ENCODE results near the gene ACER2. TPM values are rescaled to one million over a fixed set of nuclear protein-coding genes. Genes with fewer than 3 reads are reported as not detected.
A peak's percentile ranks its signal among the peaks of the same experiment; 100 is the strongest.

ACER2 gene
- 1 to 10 TPM; 1.7 to 4.8 (median 2.4) TPM for total RNA-seq

- TF ChIP-seq POLR2A (IDR thresholded peaks at IDR 0.05): peak; percentile 67 to 93
- TF ChIP-seq CTCF (IDR thresholded peaks at IDR 0.05 in 4 of 5, conservative IDR thresholded peaks at IDR 0.05 in 1 of 5): peak in 1 of 5 experiments; percentile 10
- peak; percentile 86 to 87 for ATAC-seq
- peak within 1 kb of the TSS; percentile 84 to 97 (median 93) for H3K4me3 ChIP-seq
- DNase-seq: peak; percentile 87 to 89
- H3K36me3 ChIP-seq: no peaks in the 10 kb centered on the region
- intact Hi-C loops (cut with DNase I; ENCODE audit: low total_unique reads) (loop anchor here (2.0 kb wide), 1 partner anchor 28 kb away; the partner anchor contains the start of gene RPS6), in situ Hi-C loops (cut with MboI; ENCODE audit: low sequenced_read_pairs in 4 of 4) (loop anchor here in 1 of 4 donors (25.0 kb wide), 1 partner anchor 97 kb away; no protein-coding TSS in a partner anchor)
- H3K9me3 ChIP-seq: no peaks in the 10 kb centered on the region
- H3K27ac ChIP-seq: peak within 1 kb of the TSS; percentile 82 to 89 (median 88)
- H3K4me1 ChIP-seq: peaks cover 13 to 16% of the 10 kb centered on the region in 2 donors
- H3K27me3 ChIP-seq: no peaks in the 10 kb centered on the region
These were observed at the start of gene ACER2 for GRCh38 chr9:19408693-19409400. ACER2 (plus strand) TSS chr9:19409009; CDS start chr9:19409085, 76 bp downstream.

- no peak overlapping the region for H3K4me3 ChIP-seq
- H3K27me3 ChIP-seq: no peaks in the 10 kb centered on the region
- H3K4me1 ChIP-seq: no peaks in the 10 kb centered on the region
- ATAC-seq: no peak
- in situ Hi-C loops (cut with MboI; ENCODE audit: low sequenced_read_pairs in 4 of 4) (loop anchor here in 2 of 4 donors (25.0 kb wide), 1 partner anchor 307 kb away; no protein-coding TSS in a partner anchor), intact Hi-C loops (cut with DNase I; ENCODE audit: low total_unique reads) (no loop called here)
- no peak for DNase-seq
- TF ChIP-seq POLR2A (IDR thresholded peaks at IDR 0.05) (no peak), CTCF (IDR thresholded peaks at IDR 0.05 in 4 of 5, conservative IDR thresholded peaks at IDR 0.05 in 1 of 5) (no peak)
- H3K36me3 ChIP-seq: peaks cover 0 to 40% of the 10 kb centered on the region in 2 donors
- no peaks in the 10 kb centered on the region for H3K9me3 ChIP-seq
- no peak overlapping the region for H3K27ac ChIP-seq
These were observed 39.7 kb upstream of the ACER2 start for GRCh38 chr9:19369107-19369506.

- Histone ChIP-seq H3K9me3 (no peaks in the 10 kb centered on the region), H3K36me3 (peaks cover 0 to 43% of the 10 kb centered on the region in 2 donors), H3K27ac (no peak overlapping the region), H3K4me1 (no peaks in the 10 kb centered on the region), H3K27me3 (no peaks in the 10 kb centered on the region), H3K4me3 (no peak overlapping the region)
- DNase-seq (no peak), ATAC-seq (no peak)
- in situ Hi-C loops (cut with MboI; ENCODE audit: low sequenced_read_pairs in 4 of 4) (loop anchor here in 2 of 4 donors (25.0 kb wide), 1 partner anchor 310 kb away; no protein-coding TSS in a partner anchor), intact Hi-C loops (cut with DNase I; ENCODE audit: low total_unique reads) (no loop called here)
- TF ChIP-seq POLR2A (IDR thresholded peaks at IDR 0.05): no peak
- no peak for TF ChIP-seq CTCF (IDR thresholded peaks at IDR 0.05 in 4 of 5, conservative IDR thresholded peaks at IDR 0.05 in 1 of 5)
These were observed 36.9 kb upstream of the ACER2 start for GRCh38 chr9:19371942-19372341.

- ATAC-seq: no peak
- Histone ChIP-seq H3K4me3 (no peak overlapping the region), H3K36me3 (peaks cover 0 to 46% of the 10 kb centered on the region in 2 donors), H3K27ac (no peak overlapping the region), H3K27me3 (no peaks in the 10 kb centered on the region), H3K4me1 (peaks cover 0 to 2% of the 10 kb centered on the region in 2 donors), H3K9me3 (no peaks in the 10 kb centered on the region)
- intact Hi-C loops (cut with DNase I; ENCODE audit: low total_unique reads) (no loop called here), in situ Hi-C loops (cut with MboI; ENCODE audit: low sequenced_read_pairs in 4 of 4) (loop anchor here in 2 of 4 donors (25.0 kb wide), 1 partner anchor 310 kb away; no protein-coding TSS in a partner anchor)
- no peak for DNase-seq
- TF ChIP-seq POLR2A (IDR thresholded peaks at IDR 0.05): no peak
- TF ChIP-seq CTCF (IDR thresholded peaks at IDR 0.05 in 4 of 5, conservative IDR thresholded peaks at IDR 0.05 in 1 of 5): no peak
These were observed 36.2 kb upstream of the ACER2 start for GRCh38 chr9:19372567-19372966.

Measured in gastrocnemius medialis (tissue), 4 donors.